ENCODE data around the gene BRPF3.

DNA sequence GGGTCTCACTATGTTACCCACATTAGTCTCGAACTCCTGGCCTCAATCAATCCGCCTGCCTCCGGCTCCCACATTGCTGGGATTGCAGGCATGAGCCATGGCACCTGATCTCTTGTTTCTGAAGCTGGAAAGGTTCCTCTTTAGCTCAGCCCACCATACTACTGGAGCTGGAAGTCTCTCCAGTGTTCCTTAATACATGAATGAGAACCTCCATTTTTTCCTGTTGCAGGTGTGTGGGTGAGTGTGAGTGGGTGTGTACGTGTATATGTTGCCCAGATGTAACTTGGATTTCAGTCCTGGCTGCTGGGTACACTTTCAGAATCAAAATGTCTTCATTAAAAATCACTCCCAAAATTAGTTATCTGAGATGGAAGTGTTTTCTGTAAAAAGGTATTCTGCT is 84.4 kb downstream of the BRPF3 start:
- TF ChIP-seq, protein P1, sequence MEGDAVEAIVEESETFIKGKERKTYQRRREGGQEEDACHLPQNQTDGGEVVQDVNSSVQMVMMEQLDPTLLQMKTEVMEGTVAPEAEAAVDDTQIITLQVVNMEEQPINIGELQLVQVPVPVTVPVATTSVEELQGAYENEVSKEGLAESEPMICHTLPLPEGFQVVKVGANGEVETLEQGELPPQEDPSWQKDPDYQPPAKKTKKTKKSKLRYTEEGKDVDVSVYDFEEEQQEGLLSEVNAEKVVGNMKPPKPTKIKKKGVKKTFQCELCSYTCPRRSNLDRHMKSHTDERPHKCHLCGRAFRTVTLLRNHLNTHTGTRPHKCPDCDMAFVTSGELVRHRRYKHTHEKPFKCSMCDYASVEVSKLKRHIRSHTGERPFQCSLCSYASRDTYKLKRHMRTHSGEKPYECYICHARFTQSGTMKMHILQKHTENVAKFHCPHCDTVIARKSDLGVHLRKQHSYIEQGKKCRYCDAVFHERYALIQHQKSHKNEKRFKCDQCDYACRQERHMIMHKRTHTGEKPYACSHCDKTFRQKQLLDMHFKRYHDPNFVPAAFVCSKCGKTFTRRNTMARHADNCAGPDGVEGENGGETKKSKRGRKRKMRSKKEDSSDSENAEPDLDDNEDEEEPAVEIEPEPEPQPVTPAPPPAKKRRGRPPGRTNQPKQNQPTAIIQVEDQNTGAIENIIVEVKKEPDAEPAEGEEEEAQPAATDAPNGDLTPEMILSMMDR (IDR thresholded peaks at IDR 0.05; ENCODE audit: insufficient read depth, low read depth, low read length), result no peak
- no peak for TF ChIP-seq EZH2 (IDR thresholded peaks at IDR 0.05; ENCODE audit: insufficient read depth, low read length)

All from astrocyte (in vitro differentiated cells and primary cell).